Body of pancreas (tissue), 4 donors: ENCODE data around the gene MED12L.

ENCODE experiments used
- POLR2A ChIP-seq, 3 donors: fragments of 450-650 bp; IDR thresholded peaks; one replicate each; pipeline ENCODE4 v1.6.1; 2016; ENCODE audit warnings: antibody characterized with exemption in 3 of 3, mild to moderate bottlenecking in 2 of 3
- TF ChIP-seq, protein P1 (sequence below), 7 experiments: fragments of 450-650 bp in 4 of 7; fragments of 200-600 bp in 3 of 7; sonication (generic) in 3 of 7; IDR thresholded peaks; one replicate each; pipeline ENCODE4 v1.5.1; 2016 to 2019; ENCODE audit warnings: antibody characterized with exemption in 7 of 7

DNA sequence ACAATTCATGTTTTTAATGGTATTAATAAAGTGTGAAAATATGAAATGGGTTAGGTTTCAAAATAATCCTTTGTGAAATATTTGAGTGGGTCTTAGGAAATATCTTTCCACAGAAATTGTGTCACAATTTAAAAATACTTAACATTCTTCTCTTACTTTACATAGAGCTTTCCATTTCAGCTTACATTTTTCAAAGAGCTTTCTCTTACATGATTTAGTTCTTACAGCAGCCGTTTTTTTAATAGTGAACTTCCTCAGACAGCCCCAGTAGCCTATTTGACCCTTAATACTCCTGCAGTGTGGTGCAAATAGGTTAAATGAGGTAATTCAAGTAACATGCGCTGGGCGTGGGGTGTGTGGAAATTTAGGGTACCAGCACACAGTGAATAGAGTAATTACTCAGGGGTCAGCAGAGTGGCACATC lies 277.3 kb downstream of the MED12L start:
- TF ChIP-seq POLR2A (IDR thresholded peaks at IDR 0.05) = no peak
- TF ChIP-seq, protein P1, sequence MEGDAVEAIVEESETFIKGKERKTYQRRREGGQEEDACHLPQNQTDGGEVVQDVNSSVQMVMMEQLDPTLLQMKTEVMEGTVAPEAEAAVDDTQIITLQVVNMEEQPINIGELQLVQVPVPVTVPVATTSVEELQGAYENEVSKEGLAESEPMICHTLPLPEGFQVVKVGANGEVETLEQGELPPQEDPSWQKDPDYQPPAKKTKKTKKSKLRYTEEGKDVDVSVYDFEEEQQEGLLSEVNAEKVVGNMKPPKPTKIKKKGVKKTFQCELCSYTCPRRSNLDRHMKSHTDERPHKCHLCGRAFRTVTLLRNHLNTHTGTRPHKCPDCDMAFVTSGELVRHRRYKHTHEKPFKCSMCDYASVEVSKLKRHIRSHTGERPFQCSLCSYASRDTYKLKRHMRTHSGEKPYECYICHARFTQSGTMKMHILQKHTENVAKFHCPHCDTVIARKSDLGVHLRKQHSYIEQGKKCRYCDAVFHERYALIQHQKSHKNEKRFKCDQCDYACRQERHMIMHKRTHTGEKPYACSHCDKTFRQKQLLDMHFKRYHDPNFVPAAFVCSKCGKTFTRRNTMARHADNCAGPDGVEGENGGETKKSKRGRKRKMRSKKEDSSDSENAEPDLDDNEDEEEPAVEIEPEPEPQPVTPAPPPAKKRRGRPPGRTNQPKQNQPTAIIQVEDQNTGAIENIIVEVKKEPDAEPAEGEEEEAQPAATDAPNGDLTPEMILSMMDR (IDR thresholded peaks at IDR 0.05) = no peak
